Astrocyte of the spinal cord (primary cell): ENCODE measurements around the gene ADAM33.

Experiments used
- DNase-seq: peaks from one replicate; pipeline ENCODE4 v3.0.0; 2011; ENCODE audit warnings: low read depth, low spot score
- H3K4me3 ChIP-seq: 2 replicates; pipeline ENCODE4 v1.5.1; 2011; ENCODE audit warnings: low read depth, mild to moderate bottlenecking, low read length, moderate library complexity
- CTCF ChIP-seq: IDR thresholded peaks from 2 replicates; pipeline ENCODE4 v1.5.1; 2012; ENCODE audit warnings: low read depth, mild to moderate bottlenecking, low read length, inconsistent platforms
- in situ Hi-C: cut with HindIII; loops from 2 replicates; pipeline ENCODE4 v1.10.0; 2017; ENCODE audit warnings: low sequenced_read_pairs

ADAM33 gene

GRCh38 chr20:3704087-3704486 is 22.3 kb upstream of the ADAM33 start:
- no peak for TF ChIP-seq CTCF
- H3K4me3 ChIP-seq = no peak overlapping the region
- in situ Hi-C loops = no loop called here
- DNase-seq = no peak

- H3K4me3 ChIP-seq = no peak overlapping the region
- no peak for TF ChIP-seq CTCF
These were observed 21.0 kb upstream of the ADAM33 start for GRCh38 chr20:3702611-3703391.

GRCh38 chr20:3701061-3701998 is 19.5 kb upstream of the ADAM33 start:
- in situ Hi-C loops = no loop called here
- no peak for TF ChIP-seq CTCF

More at GRCh38 chr20:3702611-3703391, 21.0 kb upstream of the ADAM33 start:
- in situ Hi-C loops = no loop called here
- no peak for DNase-seq

GRCh38 chr20:3699037-3699436 is 17.2 kb upstream of the ADAM33 start:
- no peak overlapping the region for H3K4me3 ChIP-seq
- in situ Hi-C loops = no loop called here
- no peak for DNase-seq
- TF ChIP-seq CTCF = no peak

More at GRCh38 chr20:3701061-3701998, 19.5 kb upstream of the ADAM33 start:
- no peak for DNase-seq
- no peak overlapping the region for H3K4me3 ChIP-seq

DNA sequence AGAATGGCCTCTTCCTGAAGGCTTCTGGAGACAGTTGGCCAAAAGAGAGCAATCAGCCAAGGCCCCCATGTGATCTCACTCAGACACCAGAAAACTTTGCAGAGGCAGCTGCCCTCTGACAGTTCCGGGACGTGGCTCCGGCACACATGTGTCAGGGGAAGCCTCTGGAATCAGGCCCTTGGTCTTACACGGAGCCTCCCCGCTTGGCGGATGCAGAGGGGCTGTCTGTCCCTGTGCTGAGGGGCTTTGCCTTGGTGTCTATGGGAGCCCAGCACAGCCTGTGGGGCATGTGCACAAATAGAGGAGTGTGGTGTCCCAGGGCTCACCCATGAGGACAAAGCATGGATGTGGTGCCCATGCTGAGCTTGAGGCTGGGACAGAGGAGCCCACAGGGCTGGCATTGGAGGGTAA is 16.8 kb upstream of the ADAM33 start:
- in situ Hi-C loops = no loop called here
- no peak overlapping the region for H3K4me3 ChIP-seq
- DNase-seq = no peak
- no peak for TF ChIP-seq CTCF

DNA sequence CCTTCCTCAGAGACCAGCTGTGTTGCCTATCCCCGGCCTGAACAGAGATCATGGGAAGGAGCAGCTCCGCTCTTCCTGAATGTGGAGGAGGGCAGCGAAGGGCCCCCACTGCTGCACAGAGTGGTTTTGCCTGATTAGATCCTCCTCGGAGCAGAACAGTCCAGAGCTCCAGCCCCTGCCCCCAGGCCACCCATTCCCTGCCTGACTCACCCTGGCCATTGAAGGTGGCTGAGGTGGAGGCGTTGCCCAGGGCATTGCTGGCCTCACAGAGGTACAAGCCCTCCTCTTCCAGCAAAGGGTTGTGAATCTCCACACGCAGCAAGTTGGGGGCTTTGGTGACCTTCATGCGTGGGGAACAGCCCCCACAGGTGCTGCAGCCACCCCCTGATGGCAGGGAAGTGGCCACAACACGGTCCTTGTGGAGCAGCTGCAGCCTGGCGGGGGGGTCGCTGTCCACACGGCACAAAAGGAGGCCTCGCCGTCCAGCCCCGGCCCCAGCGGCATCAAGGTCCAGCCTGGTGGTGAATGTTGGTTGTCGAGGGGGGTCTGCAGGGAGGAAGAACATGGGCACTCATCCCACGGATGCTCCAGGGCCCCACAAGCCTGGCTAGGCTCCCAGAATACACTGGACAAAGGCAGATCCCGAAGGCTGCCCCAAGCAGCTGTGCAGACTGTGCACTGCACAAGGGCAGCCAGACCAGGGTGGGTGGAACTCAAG is 15.9 kb upstream of the ADAM33 start:
- in situ Hi-C loops = no loop called here
- TF ChIP-seq CTCF = no peak
- no peak overlapping the region for H3K4me3 ChIP-seq
- no peak for DNase-seq
